Measurements from ENCODE around the gene SLF2.
"Not testable (repeated sequence)": the region's sequence is repeated elsewhere in the genome, so short reads cannot be mapped to it uniquely, and the experiment has no call there.

Gene SLF2

GRCh38 chr10:100967332-100967731 lies 54.6 kb downstream of the SLF2 start:
- no peak for DNase-seq

- DNase-seq = no peak
Observed at GRCh38 chr10:100968062-100968736, 55.4 kb downstream of the SLF2 start.

DNA sequence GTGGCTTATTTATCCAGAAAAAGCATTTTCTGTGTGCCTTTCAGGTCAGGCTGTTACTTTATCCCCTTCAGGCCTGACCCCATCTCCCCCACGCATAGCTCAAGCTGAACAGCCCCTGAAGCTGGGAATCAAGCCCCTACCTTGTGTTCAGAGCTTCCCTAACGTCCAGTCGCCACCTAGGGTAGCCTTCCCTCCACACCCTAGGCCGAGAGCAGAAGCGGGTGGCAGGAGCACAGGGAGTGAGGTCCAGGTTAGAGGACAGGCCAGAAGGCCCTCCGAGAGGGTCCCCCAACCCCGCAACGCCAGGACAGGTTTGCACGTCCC lies 56.1 kb downstream of the SLF2 start:
- no peak for DNase-seq

- DNase-seq = peak; percentile 14
Observed at GRCh38 chr10:100969187-100970075, 56.7 kb downstream of the SLF2 start, which contains the start of gene SEMA4G. Gene SEMA4G, plus strand, starts transcription at chr10:100969504. Its CDS starts 3,409 bp downstream, at chr10:100972913.

DNA sequence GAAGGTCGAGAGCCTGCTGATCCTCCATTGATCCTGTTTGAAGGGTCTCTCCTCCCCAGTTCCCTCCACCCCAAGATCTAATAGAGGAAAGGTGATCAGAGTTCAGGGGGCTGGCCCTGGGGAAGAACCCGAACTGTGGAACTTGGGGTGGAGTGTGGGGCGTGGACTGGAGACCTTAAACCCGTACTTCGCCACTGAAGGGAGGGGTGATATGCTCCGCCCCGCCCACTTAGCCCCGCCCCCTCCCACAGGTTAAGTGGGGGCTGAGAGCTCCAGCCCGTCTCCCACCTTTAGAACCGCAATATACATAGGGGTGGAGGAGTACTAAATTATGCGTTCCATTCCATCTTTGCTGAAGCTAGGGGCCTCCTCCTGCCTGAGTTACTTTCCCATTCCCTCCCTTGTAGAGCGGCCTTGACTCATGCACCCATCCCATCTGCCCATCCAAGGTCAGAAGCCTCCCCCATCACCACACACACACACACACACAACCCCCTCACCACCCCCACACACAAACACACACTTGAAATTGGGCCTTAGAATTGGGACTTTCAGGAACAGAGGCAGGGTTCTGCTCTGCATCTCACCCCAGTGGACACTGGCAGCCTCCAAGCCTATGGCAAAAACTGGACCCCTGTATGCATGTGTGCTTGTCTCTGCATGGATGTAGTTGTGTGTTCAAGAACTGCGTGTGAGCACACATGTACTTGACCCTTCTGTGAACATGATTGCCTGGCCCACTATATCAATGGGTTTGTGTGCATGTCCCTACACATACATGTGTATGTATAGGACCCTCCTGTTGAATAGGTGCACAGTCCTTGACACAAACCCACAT lies 57.5 kb downstream of the SLF2 start:
- DNase-seq = no peak

DNA sequence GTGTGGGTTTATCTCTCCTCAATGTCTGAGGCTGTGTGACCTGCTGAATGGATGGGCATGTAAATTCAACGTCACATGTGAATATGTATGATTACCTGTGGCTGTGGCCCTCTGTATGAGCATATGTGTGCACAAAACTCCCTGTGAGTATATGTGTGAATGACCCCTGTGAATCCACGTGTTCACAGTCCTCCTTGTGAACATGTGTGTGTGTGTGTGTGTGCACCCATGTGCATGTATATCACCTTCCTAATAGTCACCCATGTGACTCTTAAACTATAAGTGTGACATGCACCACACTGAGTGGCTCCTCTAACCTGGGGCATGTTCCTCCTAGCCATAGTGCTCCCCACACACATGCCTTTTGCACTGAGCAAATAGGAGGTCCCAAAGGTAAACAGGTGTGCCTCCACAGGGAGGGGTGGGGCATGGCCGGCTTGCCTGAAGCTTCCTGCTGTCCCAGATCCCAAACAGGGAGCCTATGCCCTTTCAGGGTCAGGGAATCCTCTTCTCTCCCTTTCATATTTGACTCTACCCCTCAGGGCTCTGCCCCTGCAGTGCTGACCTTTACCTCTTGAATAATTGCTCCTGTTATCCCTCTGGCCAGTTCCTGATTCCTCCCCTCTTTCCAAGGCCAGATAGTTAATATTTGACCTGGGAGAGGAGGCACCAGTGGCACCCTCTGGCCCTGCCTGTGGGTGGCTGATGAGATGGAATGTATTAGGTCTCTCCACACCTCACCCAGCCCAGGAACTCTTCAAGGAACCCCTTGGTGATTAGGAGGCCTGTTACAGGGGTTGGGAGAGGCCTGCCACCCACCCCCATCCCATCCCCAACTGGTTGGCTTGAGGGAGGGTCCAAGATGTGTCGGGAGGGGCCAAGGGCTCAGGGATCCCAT lies 58.4 kb downstream of the SLF2 start:
- DNase-seq = no peak

- no peak for DNase-seq
Observed at GRCh38 chr10:100972115-100972903, 59.5 kb downstream of the SLF2 start.

DNA sequence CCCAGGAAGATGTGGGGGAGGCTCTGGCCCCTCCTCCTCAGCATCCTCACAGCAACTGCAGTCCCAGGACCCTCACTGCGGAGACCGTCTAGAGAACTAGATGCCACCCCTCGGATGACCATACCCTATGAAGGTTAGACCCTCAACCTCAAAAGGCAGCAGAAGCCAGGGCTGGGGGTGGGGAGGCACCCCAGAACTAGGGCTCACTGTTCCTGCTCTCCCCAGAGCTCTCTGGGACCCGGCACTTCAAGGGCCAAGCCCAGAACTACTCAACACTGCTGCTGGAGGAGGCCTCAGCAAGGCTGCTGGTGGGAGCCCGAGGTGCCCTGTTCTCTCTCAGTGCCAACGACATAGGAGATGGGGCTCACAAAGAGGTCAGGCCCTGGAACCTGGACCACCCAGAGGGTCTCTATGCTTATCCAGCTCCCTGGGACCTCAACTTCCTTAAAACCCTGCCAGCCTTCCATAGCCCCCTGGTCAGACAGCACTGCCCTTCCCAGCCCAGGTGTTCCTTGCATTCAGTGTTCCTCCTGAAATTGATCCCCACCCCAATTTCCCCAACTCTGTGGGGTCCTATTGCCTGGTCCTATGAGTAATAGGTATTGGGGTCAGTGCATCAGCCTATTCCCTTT lies 60.3 kb downstream of the SLF2 start:
- DNase-seq = no peak

- DNase-seq = not testable (repeated sequence)
Observed at GRCh38 chr10:100975397-100975796, 62.6 kb downstream of the SLF2 start.

- no peak for DNase-seq
Observed at GRCh38 chr10:100976906-100977305, 64.1 kb downstream of the SLF2 start.

- DNase-seq = no peak
Observed at GRCh38 chr10:100977436-100977835, 64.7 kb downstream of the SLF2 start.

- DNase-seq = no peak
Observed at GRCh38 chr10:100978121-100978900, 65.5 kb downstream of the SLF2 start.

DNA sequence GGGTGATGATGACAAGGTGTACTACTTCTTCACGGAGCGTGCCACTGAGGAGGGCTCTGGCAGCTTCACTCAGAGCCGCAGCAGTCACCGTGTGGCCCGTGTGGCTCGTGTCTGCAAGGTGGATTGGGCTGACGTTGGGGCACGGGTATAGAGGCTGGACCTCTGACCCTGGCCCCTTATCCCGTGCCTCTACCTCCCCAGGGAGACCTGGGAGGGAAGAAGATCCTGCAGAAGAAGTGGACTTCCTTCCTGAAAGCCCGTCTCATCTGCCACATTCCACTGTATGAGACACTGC lies 66.1 kb downstream of the SLF2 start:
- no peak for DNase-seq

- no peak for DNase-seq
Observed at GRCh38 chr10:100979791-100980272, 67.1 kb downstream of the SLF2 start.

DNA sequence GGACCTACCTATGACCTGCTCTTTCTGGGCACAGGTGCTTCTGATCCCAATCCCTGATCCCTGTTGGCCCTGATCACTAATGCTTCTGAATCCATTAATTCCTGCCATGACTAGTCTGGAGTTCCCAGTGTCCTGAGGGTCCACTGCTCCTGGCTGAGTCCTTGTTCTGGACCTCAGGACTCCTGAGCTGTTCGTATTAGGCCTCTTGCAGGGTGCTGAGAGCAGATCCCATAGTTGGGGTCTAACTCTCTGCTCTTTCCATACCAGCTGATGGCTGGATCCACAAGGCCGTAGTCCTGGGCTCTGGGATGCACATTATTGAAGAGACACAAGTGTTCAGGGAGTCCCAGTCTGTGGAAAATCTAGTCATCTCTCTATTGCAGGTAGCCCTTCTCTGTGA lies 67.5 kb downstream of the SLF2 start:
- DNase-seq = no peak

DNA sequence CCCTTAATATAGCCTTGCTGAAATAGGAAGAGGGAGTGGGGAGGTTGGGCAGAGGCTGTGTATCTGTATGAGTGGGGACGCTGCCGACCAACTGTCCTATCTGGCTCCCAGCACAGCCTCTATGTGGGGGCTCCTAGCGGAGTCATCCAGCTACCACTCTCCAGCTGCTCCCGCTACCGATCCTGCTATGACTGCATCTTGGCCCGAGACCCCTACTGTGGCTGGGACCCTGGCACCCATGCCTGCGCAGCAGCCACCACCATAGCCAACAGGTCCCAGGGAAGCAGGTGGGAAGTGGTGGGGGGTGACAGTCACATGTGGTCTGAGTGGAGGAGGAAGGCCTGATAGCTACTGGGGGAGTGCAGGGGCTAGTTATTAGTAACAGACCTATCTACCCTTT lies 67.9 kb downstream of the SLF2 start:
- no peak for DNase-seq

DNA sequence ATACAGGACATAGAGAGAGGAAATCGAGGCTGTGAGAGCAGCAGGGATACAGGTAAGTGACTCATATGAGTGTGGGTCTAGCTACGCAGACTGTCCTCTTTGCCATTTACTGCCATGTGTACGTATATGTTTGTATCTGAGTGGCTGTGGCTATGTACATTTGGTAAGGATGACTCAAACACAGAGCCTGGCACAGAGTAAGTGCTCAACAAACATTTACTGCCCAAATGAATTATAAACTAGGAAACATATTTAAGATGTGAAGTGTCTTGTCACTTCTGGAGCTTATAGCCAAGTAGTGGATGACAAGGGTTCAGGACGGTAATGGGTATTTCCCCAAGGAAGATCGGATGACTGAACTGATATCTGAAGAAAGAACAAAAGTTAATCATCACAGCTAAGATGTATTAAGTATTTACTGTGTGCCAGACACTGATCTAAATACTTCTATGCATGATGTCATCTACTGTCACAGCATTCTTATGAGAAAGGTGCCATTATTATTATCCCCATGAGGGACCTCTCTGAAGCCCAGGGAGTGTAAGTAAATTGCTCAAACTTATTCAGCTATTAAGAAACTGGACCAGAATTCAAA lies 68.5 kb downstream of the SLF2 start:
- no peak for DNase-seq

DNA sequence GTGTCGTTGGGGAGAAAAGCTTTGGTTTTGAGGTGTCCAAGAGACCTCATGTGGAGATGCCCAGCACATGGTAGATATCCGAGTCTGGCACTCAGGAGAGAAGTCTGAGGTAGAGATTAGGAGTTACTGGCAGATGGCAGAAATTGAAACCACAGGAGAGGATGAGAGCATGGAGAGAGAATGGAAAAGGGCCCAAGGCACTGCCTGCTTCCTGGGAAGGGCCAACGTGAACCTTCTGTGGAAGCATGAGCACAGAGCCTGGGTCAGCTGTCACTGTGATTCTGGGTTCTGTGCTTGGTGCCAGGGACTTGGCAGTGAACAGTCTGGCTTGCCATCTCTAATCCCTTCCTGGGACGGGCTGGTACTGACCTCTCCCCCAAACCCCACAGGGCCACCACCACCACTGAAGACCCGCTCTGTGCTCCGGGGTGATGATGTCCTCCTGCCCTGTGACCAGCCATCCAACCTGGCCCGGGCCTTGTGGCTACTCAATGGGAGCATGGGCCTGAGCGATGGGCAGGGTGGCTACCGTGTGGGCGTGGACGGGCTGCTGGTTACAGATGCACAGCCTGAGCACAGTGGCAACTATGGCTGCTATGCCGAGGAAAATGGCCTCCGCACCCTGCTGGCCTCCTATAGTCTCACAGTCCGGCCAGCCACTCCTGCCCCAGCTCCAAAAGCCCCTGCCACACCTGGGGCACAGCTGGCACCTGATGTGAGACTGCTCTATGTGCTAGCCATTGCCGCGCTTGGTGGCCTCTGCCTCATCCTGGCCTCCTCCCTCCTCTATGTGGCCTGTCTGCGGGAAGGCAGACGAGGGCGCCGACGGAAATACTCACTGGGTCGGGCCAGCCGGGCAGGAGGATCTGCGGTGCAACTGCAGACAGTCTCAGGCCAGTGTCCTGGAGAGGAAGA lies 70.4 kb downstream of the SLF2 start:
- no peak for DNase-seq
